GM13976 (cell line): ENCODE results near the gene TRPV5.

Experiments
- DNase-seq: peaks from one replicate; pipeline ENCODE4 v3.0.0; 2012; ENCODE audit warnings: low spot score
- in situ Hi-C: fragments of 300-500 bp; cut with MboI; formaldehyde crosslinking; loops from one replicate; pipeline ENCODE4 v1.12.0; 2022; ENCODE audit warnings: low sequenced_read_pairs, mixed read lengths, inconsistent platforms; ENCODE audit not compliant: unreplicated experiment
- TF ChIP-seq, protein P1 (sequence below): IDR thresholded peaks from 2 replicates; pipeline ENCODE4 v1.5.1; 2012; ENCODE audit warnings: borderline replicate concordance, mild to moderate bottlenecking; ENCODE audit not compliant: insufficient read depth; ENCODE audit errors: extremely low read depth, missing control alignments, control extremely low read depth

Gene TRPV5

DNA sequence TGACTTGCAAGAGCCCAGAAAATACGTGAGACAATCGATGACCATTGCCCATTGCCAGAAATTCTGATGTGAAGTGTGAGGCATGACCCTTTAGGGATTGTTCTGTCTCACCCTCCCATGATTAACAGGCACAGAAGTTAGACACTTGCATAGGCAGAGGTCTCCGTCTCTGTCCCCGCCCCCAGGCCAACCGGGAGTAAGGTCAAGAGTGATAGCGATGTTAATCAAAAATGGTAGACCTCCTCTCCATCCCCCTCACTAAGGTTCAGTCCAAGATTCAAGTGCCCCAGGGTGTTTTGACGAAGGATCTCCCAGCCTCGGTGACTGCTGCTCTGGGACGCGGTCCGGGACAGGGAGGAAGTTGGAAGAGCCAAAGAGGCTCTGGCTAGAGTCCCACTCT, 25.3 kb downstream of the TRPV5 start:
- TF ChIP-seq, protein P1, sequence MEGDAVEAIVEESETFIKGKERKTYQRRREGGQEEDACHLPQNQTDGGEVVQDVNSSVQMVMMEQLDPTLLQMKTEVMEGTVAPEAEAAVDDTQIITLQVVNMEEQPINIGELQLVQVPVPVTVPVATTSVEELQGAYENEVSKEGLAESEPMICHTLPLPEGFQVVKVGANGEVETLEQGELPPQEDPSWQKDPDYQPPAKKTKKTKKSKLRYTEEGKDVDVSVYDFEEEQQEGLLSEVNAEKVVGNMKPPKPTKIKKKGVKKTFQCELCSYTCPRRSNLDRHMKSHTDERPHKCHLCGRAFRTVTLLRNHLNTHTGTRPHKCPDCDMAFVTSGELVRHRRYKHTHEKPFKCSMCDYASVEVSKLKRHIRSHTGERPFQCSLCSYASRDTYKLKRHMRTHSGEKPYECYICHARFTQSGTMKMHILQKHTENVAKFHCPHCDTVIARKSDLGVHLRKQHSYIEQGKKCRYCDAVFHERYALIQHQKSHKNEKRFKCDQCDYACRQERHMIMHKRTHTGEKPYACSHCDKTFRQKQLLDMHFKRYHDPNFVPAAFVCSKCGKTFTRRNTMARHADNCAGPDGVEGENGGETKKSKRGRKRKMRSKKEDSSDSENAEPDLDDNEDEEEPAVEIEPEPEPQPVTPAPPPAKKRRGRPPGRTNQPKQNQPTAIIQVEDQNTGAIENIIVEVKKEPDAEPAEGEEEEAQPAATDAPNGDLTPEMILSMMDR = no peak
- DNase-seq = no peak
- in situ Hi-C loops = no loop called here

DNA sequence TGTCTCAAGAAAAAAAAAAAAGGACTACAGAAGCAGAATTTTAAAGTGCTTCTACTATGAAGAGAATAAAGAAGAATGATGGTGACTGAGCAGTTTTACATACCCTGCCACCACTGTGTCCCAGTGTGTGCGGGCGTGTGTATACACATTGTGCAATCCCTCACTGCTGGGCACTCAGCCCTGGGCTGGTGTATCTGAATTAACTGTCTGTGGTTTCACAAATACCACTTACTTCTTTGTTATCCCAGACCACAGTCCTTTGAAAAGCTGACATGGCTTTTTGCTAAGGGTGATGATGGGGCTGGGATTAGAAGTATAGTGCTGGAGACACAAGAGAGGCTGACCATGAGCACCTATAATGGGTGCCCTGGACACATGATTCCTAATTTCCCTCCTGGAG, 26.9 kb downstream of the TRPV5 start:
- TF ChIP-seq, protein P1 = no peak
- in situ Hi-C loops = no loop called here
- no peak for DNase-seq

DNA sequence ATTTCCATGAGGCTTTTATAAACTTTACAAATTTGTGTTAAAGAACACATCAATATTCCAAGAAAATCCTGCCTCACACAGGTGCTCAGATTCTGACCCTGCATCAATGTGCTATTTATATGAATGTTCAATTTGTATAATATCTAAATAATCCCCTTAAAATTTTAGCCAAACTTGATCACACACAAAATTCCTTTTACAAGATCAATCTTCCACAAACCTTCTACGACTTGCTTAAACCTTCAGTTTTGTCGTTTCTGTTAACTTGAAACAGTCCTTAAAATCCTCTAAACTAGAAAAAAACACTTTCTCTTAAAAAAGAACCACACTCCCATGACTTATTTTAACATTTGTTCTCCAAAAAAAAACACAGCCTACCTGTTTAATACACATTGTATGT, 27.8 kb downstream of the TRPV5 start:
- in situ Hi-C loops = no loop called here
- DNase-seq = no peak
- TF ChIP-seq, protein P1 = no peak

DNA sequence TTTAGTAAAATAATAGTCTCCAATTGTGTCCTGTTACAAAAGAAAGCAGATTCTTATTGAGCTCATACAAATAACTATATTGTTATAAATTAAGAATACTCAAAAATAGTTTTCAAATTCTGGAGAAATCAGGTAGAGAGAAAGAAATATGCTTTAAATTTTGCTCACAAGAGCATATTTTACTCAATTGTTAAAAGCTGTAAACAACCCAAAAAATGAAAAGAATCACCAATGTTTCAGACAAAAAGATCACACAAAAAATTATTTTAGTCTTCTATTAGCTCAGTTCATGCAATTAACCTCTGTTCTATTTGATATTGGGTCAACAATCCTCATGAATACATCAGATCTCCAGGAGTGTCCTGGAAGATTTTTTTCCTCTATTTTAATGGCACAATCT, 29.4 kb downstream of the TRPV5 start:
- TF ChIP-seq, protein P1 = no peak
- DNase-seq = no peak
- in situ Hi-C loops = no loop called here

DNA sequence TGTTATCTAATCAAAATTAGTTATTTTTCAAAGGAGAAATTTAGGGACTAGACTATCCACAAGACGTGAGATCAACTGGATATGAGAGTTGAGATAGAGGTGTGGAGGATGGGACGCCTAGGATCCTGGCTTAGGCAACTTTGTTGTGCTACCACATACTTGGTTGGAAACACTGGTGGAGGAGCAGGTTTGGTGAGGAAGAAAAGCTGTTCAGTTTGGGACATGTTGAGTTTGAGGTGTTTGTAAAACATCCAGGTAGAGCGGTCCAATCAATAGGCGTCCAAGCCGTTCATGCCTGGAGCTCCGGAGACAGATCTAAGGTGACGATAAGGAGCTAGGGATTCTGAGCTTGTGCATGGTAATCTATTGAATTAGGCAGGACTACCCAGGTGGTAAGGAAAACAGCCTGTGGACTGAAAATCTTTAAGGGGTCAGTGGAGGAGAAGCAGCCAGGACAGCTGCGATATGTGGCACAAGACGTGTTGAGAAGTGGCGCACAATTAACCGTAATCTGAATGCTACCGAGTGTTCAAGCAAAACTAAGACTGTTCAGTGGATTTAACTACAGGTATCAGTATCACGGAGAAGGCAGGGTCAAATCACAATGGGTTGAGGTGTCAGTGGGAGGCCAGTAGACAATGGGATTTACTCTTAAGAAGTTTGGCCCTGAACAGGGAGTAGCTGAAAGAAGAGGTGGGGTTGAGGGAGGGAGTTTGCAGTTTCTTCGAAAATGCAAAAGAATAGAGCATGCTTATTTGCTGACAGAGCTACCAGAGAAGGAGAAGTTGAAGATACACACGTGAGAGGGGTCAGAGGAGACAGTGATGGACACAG, 31.9 kb downstream of the TRPV5 start:
- in situ Hi-C loops = no loop called here
- no peak for DNase-seq
- TF ChIP-seq, protein P1 = no peak

DNA sequence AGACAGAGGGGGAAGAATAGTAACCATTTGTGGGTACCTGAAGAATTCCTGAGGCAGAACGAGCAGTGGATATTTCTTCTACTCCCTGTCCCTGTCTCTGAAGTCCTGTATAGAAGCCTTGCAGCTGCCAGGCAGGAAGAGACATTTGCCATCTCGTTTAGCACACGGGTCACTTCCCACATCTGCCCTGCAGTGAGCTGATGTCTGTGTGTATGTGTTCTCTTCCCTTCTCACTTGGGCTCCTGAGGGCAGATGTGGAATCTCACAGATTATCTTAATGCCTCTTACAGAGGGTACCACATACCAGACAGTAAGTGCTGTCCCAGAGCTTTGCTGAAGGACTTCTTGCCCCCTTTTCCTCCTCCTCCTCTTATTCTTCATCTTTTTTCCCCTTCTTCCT, 33.9 kb downstream of the TRPV5 start:
- TF ChIP-seq, protein P1 = no peak
- in situ Hi-C loops = no loop called here

More for the DNA sequence above, 33.9 kb downstream of the TRPV5 start:
- no peak for DNase-seq
